ENCODE measurements around the gene GPR89A.

Gene GPR89A

DNA sequence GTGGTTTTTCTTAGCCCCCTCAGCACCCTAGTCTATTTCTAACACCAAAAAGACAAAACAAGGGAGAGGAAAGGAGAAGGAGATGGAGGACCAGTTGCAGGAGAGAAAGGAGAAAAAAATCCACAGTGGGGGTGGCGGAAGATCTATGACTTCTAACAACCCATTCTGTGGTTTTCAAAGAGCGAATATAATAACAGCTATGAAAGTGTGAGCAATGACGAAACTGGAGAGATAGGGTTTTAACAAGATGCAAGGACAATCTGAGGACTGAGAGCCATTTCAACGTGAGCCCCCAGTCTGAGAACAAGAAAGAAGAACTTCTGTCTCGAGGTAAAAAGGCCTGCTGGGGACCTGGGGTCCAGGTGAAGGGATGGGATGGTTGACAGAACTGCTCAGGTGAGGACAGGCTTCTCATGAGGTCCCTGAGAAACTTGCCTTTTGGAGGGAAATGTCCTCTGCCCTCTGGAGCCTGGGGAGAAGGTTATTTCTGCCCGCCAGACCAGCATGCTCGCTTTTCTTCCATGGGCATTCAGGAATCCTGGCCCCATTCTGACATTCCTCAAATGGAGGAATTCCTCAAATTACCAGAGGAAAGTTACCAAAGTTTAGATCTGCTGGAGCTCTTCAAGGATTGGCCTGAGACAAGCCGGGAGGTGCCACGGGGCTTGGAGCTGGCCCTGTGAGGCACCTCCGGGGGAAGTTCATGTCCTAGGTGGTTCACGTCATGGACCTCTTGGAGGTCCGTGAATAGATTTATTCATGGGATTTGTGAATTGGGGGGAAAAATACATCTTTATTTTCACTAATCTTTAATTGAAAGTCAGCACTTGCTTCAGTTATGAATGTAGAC, 111.7 kb downstream of the GPR89A start, which contains the start of gene CD160:
CD160 (plus strand) TSS at position 270 of the 850 bp plus-strand sequence. CDS start 8,829 bp downstream, outside the sequence.
- DNase-seq = no peak

All from NCI-H510A treated with DMSO at 0.1 percent for 48 hours (cell line).